ENCODE results near the gene MYMX.

Gene MYMX

DNA sequence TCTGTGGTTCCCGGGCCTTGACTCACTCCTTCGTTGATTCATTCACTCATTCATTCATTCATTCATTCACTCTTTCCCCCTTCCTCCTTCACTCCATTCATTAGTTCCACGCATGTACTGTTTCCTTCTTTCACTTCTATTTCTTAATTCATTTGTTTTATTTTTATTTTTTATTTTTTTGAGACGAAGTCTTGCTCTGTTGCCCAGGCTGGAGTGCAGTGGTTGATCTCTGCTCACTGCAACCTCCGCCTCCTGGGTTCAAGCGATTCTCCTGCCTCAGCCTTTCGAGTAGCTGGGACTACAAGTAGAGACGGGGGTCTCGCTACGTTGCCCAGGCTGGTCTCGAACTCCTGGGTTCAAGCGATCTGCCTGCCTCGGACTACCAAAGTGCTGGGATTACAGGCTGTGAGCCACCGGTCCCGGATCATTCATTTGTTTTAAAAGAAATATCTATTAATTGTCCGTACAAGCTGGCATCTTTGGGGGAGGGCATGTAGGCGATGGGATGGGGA is 49.1 kb downstream of the MYMX start:
- DNase-seq, result no peak

DNA sequence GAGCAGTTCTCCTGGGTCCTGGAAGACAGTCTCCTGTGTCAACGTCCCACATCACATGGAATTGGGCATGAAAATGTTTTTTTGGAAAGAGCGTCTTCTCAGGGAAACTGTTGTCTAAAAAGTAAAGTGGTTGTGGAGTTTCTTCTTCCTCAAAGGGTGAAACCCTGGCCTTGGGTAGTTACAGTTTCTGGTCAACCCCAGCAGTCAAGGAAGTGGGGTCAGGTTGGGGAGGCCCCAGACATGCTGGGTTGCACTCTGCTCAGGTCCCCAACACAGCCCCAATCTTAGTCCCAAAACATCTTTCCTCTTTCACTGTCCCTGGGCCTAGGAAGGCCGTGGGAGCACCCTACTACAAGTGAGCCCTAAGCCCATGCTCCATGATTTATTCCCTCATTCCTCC is 49.6 kb downstream of the MYMX start:
- DNase-seq, result no peak

DNA sequence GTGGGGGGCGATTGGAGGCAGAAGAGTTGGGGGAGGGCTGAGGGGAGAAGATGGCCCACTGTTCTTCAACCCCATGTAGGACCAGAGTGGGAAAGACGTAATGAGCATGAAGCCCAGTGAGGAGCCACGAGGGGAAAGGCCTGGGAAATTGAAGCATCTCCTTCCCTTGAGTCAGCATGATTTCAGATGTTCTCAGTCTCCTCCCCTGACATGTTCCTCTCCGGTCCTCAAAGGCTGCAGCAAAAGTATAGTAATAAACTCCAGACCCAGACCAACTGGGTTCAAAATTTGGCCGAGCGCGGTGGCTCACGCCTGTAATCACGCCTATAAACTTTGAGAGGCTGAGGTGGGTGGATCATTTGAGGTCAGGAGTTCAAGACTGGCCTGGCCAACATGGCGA is 50.5 kb downstream of the MYMX start:
- DNase-seq, result no peak
